GM19463 (cell line): ENCODE measurements around the gene PRPF19.

Experiments used
- ATAC-seq: cut with Tn5 transposase; IDR thresholded peaks from one replicate; pipeline ENCODE4 v1.9.1; 2021; ENCODE audit warnings: mild to moderate bottlenecking, moderate library complexity; ENCODE audit not compliant: unreplicated experiment

Gene PRPF19

DNA sequence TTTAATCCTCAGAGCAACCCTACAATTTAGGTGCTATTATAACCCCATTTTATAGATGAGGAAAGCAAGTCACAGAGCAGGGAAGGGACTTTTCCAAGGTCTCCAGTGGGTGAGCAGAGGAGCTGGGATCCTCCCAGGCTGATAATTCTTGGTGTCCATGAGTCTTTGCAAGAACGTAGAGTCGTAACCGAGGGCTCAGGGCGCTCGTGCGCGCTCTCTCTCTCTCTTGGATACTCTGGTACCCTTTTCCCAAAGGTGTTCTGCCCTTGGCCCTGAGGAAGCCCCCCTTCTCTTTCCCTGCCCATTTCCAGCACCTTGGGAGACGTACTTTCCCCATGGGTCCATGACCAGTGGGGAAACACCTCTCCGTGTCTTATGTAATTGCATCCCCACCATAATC, 44.2 kb downstream of the PRPF19 start:
- ATAC-seq, result no peak

- no peak for ATAC-seq
Observed at GRCh38 chr11:60860943-60861342, 45.4 kb downstream of the PRPF19 start.

DNA sequence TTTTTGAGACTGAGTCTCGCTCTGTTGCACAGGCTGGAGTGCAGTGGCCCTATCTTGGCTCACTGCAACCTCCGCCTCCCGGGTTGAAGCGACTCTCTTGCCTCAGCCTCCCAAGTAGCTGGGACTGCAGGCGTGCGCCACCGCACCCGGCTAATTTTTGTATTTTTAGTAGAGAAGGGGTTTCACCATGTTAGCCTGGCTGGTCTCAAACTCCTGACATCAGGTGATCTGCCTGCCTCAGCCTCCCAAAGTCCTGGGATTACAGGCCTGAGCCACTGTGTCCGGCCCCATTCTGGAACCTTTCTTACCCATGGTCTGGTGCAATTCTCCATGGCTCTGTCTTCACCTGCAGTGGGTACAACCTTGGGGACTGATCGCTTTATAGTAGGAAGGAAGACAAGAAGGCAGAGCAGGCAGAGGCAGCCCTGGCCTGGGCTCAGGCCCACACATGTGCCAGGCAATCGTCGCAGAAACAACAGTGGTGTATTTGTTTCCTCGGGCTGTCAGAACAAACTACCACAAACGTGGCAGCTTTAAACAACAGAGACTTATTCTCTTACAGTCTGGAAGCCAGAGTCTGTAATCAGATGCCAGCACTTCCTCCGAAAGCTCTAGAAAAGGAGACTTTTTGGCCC, 46.7 kb downstream of the PRPF19 start:
- ATAC-seq, result no peak

DNA sequence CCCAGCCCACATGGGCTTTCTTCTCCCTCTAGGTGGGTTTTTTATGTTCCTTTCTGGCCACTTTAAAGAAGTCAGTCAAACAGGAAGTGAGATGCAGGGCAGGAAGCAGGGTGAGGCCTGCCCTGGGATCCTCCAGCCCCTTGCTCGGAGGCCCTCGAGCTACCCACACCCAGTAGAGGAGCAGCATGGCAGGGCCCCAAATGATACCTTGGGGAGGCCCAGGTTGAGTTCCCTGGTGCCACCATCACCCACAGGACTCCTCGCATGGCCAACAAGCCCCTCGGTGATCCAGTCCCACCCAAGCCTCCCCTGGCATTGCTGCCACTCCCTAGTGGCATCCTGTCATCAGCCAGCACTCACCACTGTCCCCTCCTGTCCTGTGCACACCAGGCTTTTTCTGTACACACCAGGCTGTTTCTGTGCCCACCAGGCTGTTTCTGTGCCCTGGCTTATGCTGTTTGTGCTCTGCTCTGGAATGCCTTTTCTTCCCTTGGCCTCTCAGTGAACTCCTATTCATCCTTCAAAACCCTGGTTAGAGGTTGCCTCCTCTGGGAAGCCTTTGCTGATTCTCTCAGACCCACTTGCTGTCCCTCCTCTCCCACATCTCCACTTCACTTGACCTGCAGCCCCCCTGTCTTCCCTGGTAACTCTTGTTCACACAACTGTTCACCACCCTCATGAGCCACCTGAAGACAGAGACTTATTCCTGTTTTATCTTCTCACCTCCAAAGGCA, 47.5 kb downstream of the PRPF19 start:
- no peak for ATAC-seq

DNA sequence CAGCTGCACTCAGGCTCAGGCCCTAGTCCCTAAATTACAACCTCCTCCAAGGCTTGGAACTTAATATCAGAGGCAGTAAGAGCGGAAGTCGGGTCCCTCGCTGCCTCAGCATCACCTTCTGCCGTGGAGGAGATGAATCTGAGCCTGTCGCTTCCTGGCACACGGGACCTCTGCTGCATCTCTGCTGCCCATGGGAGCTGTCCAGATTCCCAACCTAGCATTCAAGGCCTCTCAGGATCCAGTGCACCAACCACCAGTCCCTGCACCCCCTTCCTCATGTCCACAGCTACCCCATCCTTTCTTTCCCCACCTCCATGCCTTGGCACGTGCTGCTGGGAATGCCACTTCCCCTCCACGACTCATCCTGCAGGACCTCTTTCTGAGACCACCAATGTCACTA, 48.1 kb downstream of the PRPF19 start:
- no peak for ATAC-seq

DNA sequence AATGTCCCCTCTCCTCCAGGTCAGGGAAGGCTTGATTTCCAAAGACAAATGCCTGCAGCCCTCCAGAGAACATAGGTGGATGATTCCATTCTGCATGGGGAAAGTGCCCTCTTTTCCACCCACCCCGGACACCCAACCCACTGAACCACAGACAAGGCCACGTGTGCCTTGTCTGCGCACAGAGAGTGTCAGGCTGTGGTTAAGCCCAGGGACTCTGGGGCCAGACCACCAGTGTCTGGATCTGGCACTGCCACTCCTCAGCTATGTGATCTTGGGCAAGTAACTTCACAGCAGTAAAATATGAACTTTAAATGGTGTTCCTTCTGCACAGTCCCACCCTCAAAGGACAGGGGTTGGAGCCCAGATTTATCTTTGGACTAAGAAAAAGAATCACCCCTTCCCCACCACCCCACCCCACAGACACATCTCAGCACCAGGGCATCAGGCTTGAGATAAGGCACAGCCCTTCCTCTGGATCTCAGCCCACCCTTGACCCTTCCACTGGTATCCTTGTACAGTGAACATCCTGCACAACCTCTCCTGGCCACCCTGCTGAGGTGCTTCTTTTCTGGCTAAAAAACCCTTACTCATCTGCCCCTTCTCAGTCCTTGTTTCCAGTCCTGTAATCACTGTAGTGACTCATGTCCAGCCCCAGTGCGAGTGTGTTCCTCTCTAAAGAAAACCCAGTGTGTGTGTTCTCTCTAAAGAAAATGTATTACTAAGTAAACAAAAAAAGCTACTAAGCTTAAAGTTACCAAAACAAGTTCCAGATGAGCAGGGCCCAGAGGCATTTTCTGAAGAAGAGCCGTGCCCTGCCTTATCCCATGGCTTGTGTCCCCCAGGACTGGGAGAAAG, 48.8 kb downstream of the PRPF19 start:
- ATAC-seq, result no peak

DNA sequence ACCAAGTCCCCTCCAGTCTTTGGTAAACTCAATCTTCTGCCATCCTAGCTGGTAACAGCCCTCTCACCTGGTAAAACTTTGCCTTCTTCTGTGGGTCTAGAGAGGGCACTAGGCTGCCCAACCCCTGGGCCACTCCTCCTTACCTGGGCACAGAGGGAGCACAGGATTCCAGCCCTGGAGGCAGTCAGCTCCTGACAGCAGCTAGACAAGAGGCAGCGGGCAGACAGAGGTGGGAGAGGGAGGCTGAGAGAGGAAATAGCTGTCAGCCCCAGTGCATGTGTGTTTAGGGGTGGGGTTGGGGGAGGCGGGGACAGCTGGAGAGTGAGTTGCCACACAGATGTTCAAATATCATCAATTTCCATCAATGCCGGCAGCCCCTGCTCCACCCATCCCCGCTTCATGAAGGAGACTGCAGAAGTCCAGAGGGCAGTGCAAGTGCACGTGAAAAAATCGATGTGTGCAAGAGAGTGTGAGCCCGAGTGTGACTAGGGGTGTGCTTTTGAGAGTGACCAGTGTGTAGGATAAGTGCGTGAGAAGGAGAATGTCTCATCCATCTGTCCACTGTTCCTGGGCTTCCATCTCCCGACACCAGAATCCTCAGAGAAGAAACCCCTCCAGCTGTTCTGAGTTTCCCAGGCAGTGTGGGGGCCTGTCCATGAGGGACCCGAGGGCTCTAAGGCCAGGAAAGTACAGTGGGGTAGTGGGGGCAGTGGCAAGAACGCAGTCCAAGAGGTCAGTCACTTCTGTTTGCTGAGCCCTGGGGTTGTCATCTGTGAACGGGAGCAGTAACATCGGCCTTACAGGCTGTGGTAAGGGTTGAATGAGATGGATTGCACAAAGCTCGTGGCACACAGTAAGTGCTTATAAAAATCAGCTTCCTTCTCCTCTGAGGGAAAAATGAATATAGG, 50.4 kb downstream of the PRPF19 start, which contains the start of gene PTGDR2:
PTGDR2 (minus strand) TSS at position 225 of the 908 bp plus-strand sequence. CDS start 2,228 bp downstream, outside the sequence.
- no peak for ATAC-seq

GRCh38 chr11:60854847-60855725, 51.3 kb downstream of the PRPF19 start:
- no peak for ATAC-seq

- ATAC-seq, result no peak
Observed at GRCh38 chr11:60854140-60854846, 52.1 kb downstream of the PRPF19 start.

DNA sequence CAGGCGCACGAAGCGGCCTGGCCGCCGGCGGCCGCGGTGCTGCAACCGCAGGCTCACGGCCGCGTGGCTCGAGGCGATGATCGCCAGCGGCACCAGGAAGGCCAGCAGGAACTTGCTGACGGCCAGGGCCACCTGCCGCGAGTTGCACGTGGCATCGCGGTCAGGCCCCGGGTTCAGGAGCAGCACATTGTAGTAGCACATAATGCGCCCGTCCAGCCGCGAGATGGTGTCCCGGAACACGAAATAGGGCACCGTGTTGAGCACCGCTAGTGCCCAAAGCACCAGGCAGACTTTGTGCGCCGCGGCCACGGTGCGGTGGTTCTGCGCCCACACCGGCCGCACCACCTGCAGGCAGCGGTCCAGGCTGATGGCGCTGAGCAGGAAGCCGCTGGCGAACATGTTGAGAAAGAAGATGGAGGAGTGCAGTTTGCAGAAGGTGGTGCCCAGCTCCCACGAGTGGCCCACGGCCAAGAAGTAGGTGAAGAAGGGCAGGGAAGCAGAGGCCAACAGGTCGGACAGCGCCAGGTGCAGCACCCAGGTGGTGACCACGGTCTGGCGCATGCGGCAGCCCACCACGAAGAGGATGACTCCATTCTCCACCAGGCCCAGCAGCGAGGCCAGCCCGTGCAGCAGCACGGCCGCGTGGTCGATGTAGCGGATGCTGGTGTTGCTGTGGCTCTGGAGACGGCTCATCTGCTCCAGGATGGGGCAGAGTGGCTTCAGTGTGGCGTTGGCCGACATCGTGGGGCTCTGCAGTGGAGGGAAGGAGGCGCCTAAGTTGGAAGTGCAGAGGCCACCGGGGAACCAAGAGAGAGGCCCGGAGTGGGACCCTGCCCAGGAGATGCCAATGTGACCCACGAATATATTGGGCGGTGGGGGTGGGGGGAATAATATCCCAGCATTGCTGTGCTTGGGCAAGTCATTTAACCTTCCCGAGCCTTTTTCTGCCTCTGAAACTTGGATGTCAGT, 53.1 kb downstream of the PRPF19 start:
- ATAC-seq, result no peak

GRCh38 chr11:60852117-60852981, 54.0 kb downstream of the PRPF19 start:
- ATAC-seq, result no peak

DNA sequence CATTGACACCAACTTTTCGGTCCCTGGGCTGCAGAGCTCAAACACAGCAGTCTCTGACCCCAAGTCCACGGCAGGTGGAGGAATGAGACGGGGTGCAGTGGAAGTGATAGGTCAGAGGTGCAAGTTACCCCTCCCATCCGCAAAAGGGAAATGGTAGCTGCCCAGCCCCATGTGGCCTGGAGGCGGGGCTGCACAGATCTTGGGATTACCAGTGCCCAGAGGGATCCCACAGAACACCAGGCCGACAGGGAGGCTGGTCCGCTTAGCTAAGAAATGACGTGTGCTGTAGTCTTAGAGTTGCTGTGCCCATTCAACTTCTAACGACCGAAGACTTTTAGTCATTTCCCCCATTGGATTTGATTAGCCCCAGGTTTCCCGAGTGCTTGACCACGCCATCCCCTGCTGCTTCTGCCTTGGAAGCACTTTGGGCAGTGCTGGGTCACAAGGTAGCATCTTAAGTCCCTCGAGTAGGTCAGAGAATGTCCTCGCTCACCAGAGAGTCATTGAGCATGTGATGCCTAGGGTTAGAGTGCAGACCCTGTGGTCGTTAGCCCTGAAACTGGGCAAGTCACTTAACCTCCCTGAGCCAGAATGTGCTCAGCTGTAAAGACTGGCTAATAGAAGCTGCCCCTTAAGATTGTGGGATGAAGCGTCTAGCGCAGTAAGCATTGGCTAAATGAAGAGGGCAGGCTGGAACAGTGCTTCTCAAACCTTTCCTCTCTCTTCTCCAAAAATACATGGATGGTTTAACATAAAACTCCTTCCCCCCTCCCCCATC, 54.9 kb downstream of the PRPF19 start:
- no peak for ATAC-seq

GRCh38 chr11:60849641-60850520, 56.5 kb downstream of the PRPF19 start:
- no peak for ATAC-seq

DNA sequence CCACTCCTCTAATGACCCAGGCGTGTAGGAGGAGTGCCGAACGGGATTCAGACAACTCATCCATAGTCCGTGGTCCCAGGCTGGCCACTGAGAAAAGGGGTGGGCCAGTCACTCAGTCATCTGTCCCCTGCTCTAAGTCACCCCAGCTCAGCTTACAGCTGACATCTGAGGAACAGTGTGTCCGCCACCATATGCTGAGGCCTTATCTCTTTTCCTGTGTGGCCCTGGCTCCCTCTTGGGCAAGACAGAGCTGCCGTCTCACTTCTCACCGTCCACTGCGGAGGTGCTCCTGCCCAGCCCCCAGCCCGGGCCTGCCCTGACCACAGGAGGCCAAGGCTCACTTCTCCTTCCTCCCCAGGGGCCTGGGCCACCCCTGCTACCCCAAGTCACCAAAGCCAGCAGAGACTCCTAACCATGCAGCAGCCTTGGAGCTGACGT, 57.7 kb downstream of the PRPF19 start:
- ATAC-seq, result no peak

GRCh38 chr11:60847896-60848295, 58.5 kb downstream of the PRPF19 start:
- ATAC-seq, result no peak
